ENCODE results near the gene TGFBR3L. TPM values are rescaled to one million over a fixed set of nuclear protein-coding genes. Genes with fewer than 3 reads are reported as not detected.

TGFBR3L gene
- total RNA-seq, 2 experiments from 2014 or later, result 7.6 to 9.3 TPM

DNA sequence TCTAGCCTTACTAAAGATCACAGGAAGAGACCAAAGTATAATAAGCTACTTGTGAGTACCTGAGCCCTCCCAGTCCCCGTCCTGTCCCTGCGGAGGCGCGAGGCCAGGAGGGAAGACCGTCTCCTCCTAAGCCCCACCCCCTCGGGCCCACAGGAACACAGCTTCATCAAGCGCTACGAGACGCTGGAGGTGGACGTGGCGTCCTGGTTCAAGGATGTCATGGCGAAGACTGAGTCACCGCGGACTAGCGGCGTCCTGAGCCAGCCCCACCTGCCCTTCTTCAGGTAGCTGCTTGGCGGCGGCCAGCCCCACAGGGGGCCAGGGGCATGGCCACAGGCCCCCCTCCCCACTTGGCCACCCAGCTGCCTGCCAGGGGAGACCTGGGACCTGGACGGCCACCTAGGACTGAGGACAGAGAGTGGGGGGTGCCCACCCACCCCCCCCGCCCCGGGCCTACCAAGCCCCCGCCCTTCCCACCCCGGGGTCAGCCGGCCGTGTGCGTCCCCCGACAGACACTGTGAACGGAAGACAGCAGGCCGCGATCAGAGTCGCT, 2.4 kb upstream of the TGFBR3L start:
- POLR2A ChIA-PET, result no interaction called here
- CTCF ChIA-PET, result interaction anchor here (1.0 kb wide), 1 partner anchor 10 kb away, joined by 3 read pairs; no protein-coding TSS in a partner anchor

DNA sequence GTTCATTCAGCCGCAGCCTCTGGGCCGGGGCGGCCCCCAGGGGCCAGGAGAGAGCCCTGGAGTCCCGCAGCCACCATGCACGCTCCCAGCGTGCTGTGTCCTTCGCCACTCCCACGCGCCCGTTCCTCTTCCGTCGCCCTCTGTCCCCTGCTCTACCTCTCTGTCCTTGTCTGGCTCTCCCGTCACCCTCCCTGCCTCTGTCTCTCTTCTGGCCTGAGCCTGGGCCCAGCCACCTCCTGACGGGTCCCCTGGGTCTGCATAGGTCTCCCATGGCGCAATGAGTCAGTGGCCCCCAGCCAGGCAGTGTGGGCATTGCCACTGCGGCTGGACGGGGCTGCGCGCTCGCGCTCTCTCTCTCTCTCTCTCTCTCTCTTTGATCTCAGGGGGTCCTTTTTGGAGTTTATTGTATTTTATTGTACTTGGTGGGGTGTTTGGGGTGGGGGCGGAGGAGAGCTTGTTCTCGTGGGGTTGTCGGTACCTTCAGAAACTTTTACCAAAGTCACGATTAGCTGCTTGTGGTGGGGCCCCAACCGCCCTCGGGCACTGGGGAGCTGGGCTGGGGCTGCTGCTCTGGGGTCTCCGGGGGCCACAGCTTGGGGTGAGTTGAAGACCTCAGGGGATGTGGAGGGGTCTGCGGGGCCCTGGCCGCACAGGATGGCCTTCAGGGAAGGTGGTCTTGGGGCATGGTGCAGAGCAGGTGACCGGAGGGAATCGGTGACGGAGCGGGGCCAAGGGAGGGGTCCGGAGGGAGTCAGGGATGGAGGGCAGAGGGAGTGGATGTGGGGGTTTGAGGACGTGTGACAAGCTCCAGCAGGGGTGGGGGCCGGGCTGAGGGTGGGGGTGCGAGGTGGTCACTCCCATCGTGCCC, 1.7 kb upstream of the TGFBR3L start:
- POLR2A ChIA-PET, result no interaction called here

DNA sequence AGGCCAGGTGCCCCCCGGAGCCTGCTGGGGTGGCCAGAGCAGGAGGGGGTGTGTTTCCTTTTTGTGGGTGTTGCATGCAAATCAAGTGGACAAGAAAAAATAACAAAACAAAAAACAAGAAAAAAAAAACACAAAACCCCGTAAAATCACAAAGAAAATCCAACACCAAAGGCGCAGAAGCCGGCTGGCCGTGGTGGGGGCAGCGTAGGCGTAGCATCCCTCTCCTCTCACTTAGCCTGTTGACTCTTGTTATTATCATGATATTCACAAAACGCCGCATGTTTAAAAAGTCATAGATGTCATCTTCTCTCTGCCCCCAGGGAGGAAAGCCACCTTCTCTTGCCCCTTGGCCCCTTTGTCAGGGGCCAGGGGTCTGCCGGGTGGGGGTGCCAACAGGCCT, 978 bp upstream of the TGFBR3L start:
- CTCF ChIA-PET, result interaction anchor here (0.7 kb wide), 1 partner anchor 16 kb away, joined by 3 read pairs; no protein-coding TSS in a partner anchor
- POLR2A ChIA-PET, result no interaction called here

More for the DNA sequence above, 1.7 kb upstream of the TGFBR3L start:
- CTCF ChIA-PET, result interaction anchor here (0.7 kb wide), 1 partner anchor 17 kb away, joined by 3 read pairs; no protein-coding TSS in a partner anchor

DNA sequence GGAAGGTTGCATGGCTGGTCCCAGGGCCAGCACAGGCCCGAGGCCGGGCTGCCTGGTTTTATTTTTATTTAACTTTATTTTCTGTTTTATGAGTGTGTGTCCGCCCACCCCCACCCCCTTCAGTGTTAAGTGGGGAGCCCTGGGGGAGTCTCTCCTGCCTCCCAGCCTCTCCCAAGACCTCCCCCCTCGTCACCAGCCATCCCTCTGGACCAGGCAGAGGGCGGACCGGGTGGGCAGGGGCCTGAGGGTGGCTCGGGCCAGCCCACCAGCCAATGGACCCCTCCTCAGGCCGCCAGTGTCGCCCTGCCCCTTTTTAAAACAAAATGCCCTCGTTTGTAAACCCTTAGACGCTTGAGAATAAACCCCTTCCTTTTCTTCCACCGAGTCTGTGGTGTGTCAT, 531 bp upstream of the TGFBR3L start:
- CTCF ChIA-PET, result no interaction called here
- POLR2A ChIA-PET, result interaction anchor here (1.0 kb wide), 1 partner anchor 45 kb away, joined by 4 read pairs; no protein-coding TSS in a partner anchor

DNA sequence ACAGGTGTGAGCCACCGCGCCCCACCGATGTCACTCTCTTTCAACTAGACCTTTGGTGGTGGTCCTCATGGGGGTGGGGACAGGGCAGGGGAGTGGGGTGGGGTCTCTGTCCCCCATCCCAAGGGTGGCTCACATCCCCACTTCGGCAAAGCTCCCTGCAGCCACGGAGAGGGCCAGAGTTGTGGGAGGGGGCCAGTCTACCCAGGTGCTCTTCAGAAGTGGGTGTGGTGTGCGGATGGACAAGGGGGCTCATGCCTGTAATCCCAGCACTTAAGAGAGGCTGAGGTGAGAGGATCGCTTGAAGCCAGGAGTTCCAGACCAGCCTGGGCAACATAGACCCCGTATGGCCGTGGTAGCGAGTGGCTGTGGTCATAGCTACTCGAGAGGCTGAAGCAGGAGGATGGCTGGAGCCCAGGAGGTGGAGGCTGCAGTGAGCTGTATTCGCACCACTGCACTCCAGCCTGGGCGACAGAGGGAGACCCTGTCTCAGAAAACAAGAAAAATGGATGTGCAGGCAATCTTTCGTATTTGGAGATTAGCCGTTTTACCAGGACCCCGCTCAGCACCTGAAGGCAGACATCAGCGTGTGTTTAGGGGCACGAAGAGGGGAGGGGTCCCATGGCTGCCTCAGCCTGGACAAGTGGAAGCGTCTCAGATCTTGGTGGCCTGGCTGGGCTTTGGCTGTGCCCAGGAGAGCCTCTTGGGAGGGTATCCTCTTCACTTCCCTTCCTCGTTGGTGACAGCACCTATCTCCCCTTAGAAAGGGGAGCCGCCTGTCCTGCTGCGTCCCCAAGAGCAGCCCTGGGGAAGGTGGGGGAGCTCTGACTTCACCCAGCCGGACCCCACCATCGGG, 846 bp downstream of the TGFBR3L start:
- ChIA-PET POLR2A (interaction anchor here (0.6 kb wide), 2 partner anchors 311 to 846 kb away, joined by 3 to 4 read pairs; partner anchors contain the start of gene ZNF557), CTCF (interaction anchor here (0.8 to 4.9 kb wide), 4 partner anchors 12 to 54 kb away, joined by 3 to 24 read pairs (median 4); partner anchors contain the start of gene MAP2K7)

DNA sequence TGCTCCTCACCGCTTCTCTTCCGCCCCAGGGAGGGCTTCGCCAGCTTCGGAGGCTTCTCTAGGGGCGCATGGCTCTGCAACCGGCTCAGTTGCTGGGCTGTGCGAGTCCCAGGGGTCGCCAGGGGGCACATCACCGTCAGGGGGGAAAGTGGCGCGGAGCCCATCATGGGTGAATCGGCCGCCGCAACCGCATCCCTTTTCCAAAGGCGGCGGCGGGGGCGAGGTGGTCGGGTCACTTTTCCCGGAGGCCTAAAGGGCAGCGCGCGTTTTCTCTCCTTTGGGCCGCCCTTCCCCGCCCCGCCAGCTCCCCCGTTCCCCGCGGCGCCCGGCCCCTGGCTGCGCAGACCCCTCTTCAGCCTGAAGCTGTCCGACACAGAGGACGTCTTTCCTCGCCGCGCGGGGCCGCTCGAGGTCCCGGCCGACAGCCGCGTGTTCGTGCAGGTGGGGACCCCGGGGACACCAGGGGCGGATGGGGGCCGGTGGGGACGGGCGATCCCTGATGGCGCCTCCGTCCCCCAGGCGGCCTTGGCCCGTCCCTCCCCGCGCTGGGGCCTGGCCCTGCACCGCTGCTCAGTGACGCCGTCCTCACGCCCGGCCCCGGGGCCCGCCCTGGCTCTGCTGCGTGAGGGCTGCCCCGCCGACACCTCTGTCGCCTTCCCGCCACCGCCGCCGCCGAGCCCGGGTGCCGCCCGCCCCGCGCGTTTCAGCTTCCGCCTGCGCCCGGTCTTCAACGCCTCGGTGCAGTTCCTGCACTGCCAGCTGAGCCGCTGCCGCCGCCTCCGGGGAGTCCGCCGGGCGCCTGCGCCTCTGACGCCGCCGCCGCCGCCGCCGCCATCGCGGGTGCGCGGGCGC, 1.7 kb downstream of the TGFBR3L start:
- ChIA-PET POLR2A (interaction anchor here (0.6 kb wide), 2 partner anchors 312 to 847 kb away, joined by 3 to 4 read pairs; partner anchors contain the start of gene ZNF557), CTCF (interaction anchor here (0.9 to 4.9 kb wide), 5 partner anchors 8 to 28 kb away, joined by 3 to 24 read pairs (median 8); partner anchors contain the start of genes MAP2K7 and TIMM44)

DNA sequence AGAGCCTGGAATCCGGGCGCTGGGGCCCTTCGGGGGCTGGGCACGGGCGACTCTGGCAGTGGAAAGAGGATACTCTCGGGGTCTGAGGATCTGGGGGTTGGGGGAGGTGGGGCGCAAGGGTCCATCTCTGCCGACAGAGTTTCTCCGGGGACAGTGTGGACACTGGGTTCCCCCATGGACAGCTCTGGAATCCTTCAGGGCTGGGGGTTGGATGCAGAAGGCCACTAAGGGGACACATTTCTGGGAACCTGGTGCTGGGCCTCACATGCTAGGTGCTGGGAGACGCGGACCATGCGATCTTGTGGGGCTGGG, 2.3 kb downstream of the TGFBR3L start:
- ChIA-PET CTCF (interaction anchor here (1.0 to 4.9 kb wide), 5 partner anchors 9 to 90 kb away, joined by 3 to 24 read pairs (median 8); partner anchors contain the start of genes MAP2K7 and TIMM44), POLR2A (no interaction called here)

DNA sequence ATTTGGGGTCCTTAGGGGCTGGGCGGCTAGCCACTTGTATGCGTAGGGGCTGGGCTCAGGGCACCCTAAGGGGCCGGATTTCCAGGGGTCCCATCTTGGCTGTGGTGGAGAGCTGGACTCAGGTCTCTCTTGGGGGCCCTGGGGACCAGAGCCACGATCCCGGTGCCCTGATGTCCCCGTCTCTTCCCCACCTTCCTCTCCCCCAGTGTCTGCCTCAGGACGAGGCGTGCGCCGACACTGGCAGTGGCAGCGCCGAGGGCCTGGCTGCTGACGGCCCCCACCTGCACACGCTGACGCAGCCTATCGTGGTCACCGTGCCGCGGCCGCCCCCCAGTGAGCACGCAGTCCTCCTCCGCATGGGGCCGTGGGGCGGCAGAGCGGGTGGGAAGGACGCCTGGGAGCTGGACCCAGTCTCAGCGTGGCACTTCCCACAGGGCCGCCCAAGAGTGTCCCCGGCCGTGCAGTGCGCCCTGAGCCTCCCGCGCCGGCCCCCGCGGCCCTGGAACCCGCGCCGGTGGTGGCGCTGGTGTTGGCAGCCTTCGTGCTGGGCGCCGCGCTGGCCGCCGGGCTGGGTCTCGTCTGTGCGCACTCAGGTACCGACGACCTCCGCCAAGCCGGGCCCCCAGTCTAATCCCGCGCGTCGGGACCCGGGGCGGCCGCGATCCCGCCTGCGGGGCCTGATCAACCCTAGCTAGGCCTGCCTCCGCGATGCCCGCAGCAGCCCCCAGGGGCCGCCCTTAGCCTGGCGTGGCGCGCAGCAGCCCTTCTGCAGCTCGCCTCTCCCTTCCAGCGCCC, 2.8 kb downstream of the TGFBR3L start:
- POLR2A ChIA-PET, result interaction anchor here (0.6 kb wide), 1 partner anchor 137 kb away, joined by 3 read pairs; no protein-coding TSS in a partner anchor
- CTCF ChIA-PET, result interaction anchor here (0.8 to 4.9 kb wide), 7 partner anchors 9 to 91 kb away, joined by 3 to 24 read pairs (median 4); partner anchors contain the start of genes ELAVL1, MAP2K7 and TIMM44

DNA sequence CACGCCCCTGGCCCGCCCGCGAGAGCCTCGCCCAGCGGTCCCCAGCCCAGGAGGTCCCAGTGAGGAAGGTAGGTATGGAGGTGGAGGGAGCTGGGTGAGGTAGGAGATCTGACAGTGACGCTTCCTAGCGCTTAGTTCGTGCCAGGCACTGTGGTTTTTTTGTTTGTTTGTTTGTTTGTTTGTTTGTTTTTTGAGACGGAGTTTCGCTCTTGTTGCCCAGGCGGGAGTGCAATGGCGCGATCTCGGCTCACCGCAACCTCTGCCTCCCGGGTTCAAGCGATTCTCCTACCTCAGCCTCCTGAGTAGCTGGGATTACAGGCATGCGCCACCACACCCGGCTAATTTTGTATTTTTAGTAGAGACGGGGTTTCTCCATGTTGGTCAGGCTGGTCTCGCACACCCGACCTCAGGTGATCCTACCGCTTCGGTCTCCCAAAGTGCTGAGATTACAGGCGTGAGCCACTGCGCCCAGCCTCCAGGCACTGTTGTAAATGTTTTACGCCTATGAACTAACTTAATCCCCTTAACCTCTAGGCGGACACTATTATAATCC, 3.5 kb downstream of the TGFBR3L start:
- ChIA-PET POLR2A (interaction anchor here (0.6 kb wide), 1 partner anchor 137 kb away, joined by 3 read pairs; no protein-coding TSS in a partner anchor), CTCF (interaction anchor here (0.8 to 4.9 kb wide), 7 partner anchors 10 to 91 kb away, joined by 3 to 24 read pairs (median 4); partner anchors contain the start of genes ELAVL1, MAP2K7 and TIMM44)

DNA sequence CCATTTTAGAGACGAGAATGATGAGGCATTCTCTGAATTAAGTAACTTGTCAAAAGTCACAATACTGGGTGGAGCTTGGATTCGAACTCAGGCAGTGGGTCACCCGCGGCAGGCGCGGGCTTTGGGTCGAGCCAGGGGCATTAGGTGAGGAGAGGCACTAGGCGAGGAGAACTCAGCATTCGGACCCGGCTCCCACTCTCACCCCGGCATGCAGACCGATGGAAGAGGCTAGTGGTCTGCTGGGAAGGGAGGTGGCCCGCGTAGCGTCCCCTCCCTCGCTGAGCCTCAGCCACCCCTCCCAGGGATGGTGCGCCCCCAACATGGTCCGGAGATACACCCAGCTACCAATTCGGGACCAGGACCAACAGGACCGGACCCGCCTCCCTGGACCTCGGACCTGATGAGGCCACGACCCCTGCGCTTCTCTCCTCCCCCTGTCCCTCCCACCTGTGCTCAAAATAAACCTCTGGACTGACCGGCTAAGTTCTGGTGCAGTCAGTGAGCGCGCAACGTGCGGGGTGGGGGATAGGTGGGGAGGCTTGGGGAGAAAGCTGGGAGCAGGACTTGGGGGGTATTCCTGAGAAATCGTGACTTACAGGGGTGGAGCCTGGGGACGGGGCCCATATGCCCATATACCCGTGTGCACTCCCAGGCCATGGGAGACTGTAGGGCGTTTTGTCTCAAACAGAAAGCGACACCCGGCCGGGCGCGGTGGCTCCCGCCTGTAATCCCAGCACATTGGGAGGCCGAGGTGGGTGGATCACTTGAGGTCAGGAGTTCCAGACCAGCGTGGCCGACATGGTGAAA, 4.2 kb downstream of the TGFBR3L start:
- ChIA-PET POLR2A (interaction anchor here (0.6 to 0.7 kb wide), 2 partner anchors 25 to 350 kb away, joined by 3 to 4 read pairs; partner anchors contain the start of gene TIMM44), CTCF (interaction anchor here (0.6 to 4.9 kb wide), 9 partner anchors 10 to 913 kb away, joined by 3 to 24 read pairs (median 5); partner anchors contain the start of genes ELAVL1, MAP2K7 and TIMM44)

DNA sequence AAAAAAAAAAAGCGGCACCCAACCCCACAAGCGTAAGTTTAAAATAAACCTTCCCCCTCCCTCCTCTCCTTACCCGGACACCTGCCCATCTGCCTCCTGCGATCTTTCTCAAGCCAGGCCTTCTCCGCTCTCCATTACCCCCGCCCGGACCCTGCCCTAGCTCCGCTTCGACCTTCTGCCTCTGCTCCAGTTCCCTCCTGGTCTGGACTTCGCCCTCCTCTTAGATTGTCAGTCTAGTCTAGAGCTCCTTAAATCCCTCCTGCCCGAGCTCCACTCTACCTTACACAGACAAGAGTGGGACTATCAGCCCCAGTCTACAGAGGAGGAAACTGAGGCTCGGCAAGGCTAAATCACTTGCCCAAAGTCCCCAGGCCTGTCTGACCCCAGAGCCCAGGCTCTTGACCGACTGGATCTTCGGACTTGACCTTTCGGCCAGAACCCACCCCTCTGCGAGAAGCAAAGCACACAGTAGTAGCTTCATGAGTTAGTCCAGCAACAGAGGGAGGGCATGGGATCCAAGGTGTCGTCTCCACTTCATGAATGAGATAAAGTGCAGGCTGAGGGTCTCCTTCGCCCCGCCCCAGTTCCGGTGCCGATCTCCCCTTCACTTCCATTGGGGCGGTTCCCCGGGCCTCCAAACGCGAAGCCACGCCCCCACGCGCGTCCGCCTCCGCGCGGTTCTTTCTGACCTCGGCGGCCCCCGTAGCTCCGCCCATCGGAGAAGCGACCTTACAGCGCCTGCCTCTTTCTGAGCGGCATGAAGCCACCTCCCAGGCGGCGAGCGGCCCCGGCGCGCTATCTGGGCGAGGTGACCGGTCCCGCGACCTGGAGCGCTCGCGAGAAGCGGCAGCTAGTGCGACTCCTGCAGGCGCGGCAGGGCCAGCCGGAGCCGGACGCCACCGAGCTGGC, 5.2 kb downstream of the TGFBR3L start, which contains the start of gene SNAPC2:
Gene SNAPC2 (plus strand): TSS at position 729 of the 909 bp plus-strand sequence. CDS start 29 bp downstream, at position 758.
- CTCF ChIA-PET, result interaction anchor here (0.6 to 4.9 kb wide), 5 partner anchors 16 to 912 kb away, joined by 3 to 24 read pairs (median 5); partner anchors contain the start of genes MAP2K7 and TIMM44
- POLR2A ChIA-PET, result interaction anchor here (0.6 to 2.1 kb wide), 6 partner anchors 16 to 86 kb away, joined by 3 to 14 read pairs (median 6); partner anchors contain the start of genes ELAVL1, MAP2K7 and TIMM44

DNA sequence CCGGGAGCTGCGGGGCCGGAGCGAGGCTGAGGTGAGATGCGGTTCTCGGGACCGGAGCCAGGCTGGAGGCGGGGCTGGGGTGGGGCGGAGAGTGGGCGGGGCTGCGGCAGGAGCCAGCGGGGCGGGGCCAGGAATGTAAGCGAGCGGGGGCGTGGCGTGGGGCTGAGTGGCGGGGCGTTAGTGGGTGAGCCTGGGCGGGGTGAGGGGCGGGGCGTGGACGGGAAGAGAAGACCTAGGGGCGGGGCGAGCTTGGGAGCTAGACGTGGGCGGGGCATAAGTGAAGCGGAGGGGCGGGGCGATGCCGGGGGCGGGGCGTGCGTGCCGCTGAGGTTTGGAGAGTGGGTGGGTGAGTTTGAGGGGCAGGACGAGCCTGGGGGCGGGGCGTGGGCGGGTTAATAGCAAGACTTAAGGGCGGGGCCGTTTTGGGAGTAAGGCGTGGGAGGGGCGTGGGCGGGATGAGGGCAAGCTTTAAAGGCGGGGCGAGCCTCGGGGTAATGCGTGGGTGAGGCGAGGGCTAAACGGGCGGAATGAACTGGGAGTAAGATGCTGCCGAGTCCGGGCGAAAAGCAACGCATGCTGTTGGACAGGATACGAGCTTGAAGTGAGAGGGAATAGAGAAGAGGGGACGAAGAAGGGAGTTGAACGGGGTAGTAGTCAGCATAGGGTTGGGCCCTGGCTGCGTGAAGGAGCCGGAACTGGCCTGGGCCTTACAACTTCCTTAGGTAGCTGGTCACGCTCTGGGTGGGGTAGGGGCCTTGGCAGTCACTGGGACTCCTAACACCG, 6.1 kb downstream of the TGFBR3L start:
- CTCF ChIA-PET, result interaction anchor here (1.0 to 3.2 kb wide), 3 partner anchors 23 to 52 kb away, joined by 3 to 18 read pairs (median 11); partner anchors contain the start of gene TIMM44
- POLR2A ChIA-PET, result interaction anchor here (1.0 to 2.1 kb wide), 4 partner anchors 17 to 85 kb away, joined by 3 to 14 read pairs (median 10); partner anchors contain the start of genes ELAVL1, MAP2K7 and TIMM44

DNA sequence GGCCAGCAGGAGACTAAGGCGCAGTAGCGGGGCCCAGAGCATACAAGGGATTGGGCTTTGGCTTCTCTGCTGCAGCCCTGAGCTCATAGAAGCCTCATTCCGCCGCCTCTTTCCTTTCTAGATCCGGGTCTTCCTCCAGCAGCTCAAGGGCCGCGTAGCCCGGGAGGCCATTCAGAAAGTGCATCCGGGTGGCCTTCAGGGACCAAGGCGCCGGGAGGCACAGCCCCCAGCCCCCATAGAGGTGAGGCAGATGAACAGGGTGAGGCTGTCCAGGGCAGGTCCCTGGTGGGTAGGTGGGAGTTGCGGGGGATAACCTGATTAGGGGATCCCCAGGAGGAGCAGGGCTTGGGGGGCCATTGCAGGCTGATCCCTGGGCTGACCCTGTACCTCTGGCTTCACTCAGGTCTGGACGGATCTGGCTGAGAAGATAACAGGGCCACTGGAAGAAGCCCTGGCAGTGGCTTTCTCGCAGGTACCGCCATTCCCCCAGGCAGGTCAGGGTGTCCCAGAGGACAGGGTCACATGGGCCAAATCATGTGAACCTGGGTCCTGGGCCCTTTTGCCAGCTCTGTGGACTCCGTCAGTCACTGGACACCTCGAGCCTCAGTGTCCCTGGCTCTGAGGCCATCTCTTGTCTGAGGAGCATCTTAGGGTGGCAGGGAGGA, 6.8 kb downstream of the TGFBR3L start:
- ChIA-PET CTCF (interaction anchor here (1.0 to 3.2 kb wide), 3 partner anchors 22 to 241 kb away, joined by 5 to 18 read pairs (median 11); partner anchors contain the start of genes TIMM44 and TRAPPC5), POLR2A (interaction anchor here (1.7 to 2.1 kb wide), 3 partner anchors 18 to 84 kb away, joined by 8 to 14 read pairs (median 11); partner anchors contain the start of genes ELAVL1, MAP2K7 and TIMM44)
